ENCODE results near the gene PLK5.
A peak's percentile ranks its signal among the peaks of the same experiment; 100 is the strongest.

The PLK5 gene

DNA sequence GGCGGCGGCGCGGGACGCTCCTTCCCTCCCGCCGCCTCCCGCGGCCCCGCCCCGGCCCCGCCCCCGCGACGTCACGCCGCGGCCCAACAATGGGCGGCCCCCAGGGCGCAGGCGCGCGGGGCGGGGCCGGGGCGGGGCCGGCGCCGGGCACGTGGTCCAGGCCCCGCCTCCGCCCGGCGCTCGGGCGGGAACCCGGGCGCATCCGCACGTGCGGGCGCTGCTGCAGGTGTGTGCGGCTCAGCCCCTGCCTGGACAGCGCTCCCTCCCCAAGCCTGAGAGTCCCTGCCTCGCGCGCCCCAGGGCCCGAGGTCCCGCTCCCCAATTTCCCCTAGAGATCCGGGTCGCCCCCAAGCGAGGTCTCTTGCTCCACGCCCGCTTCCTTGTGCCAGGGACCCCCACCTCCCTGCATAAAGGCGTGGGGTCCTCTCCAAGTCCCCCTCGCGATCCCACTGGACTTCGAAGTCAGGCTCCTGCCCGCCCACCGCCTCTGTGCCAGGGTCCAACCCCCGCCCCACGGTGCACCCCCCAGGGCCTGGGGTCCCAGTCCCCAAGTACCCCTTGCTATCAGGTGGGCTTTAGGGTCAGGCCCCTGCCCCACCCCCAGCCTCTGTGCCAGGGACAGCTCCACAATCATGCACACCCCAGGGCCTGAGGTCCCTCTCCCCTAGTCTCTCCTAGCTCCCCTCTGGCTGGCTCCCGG is 44.6 kb downstream of the PLK5 start, which contains the start of gene MEX3D:
Gene MEX3D (minus strand): TSS at position 6 of the 700 bp plus-strand sequence. CDS start 267 bp downstream, outside the sequence.
- no peaks in the 10 kb centered on the region for H3K9me2 ChIP-seq (replicated peaks; ENCODE audit: control insufficient read depth, low read length)
- H3K4me1 ChIP-seq (ENCODE audit: control insufficient read depth, low read length) = peaks cover 19% of the 10 kb centered on the region
- H4K20me1 ChIP-seq (ENCODE audit: control insufficient read depth, insufficient read depth, low read depth, low read length) = no peaks in the 10 kb centered on the region
- H3K79me2 ChIP-seq (ENCODE audit: control insufficient read depth, low read length) = 0 out of 2 replicates have a peak, but pooled peaks cover 5% of the 10 kb centered on the region
- peaks cover 10% of the 10 kb centered on the region; the same call in 1 of the 2 replicates for H3K27me3 ChIP-seq (ENCODE audit: control insufficient read depth, low read length)
- no peaks in the 10 kb centered on the region for H3K36me3 ChIP-seq (ENCODE audit: control insufficient read depth, low read length)
- no peak within 1 kb of the TSS for H3K27ac ChIP-seq (ENCODE audit: low read depth, low read length)
- peak within 1 kb of the TSS; percentile 56 for H3K4me3 ChIP-seq (ENCODE audit: low read length)
- peaks cover 8% of the 10 kb centered on the region for H3F3A ChIP-seq (ENCODE audit: control insufficient read depth, insufficient read depth)
- H3K4me2 ChIP-seq (ENCODE audit: low read length) = peak within 1 kb of the TSS; percentile 64
- no peak for TF ChIP-seq EZH2phosphoT487 (IDR thresholded peaks at IDR 0.05; ENCODE audit: borderline replicate concordance, low read length)
- TF ChIP-seq, protein P1, sequence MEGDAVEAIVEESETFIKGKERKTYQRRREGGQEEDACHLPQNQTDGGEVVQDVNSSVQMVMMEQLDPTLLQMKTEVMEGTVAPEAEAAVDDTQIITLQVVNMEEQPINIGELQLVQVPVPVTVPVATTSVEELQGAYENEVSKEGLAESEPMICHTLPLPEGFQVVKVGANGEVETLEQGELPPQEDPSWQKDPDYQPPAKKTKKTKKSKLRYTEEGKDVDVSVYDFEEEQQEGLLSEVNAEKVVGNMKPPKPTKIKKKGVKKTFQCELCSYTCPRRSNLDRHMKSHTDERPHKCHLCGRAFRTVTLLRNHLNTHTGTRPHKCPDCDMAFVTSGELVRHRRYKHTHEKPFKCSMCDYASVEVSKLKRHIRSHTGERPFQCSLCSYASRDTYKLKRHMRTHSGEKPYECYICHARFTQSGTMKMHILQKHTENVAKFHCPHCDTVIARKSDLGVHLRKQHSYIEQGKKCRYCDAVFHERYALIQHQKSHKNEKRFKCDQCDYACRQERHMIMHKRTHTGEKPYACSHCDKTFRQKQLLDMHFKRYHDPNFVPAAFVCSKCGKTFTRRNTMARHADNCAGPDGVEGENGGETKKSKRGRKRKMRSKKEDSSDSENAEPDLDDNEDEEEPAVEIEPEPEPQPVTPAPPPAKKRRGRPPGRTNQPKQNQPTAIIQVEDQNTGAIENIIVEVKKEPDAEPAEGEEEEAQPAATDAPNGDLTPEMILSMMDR (IDR thresholded peaks at IDR 0.05; ENCODE audit: low read depth, low read length, poor library complexity, severe bottlenecking) = no peak
- H3K9me3 ChIP-seq (ENCODE audit: control insufficient read depth, insufficient read depth, low read length) = peaks cover 3% of the 10 kb centered on the region; the same call in 1 of the 2 replicates

DNA sequence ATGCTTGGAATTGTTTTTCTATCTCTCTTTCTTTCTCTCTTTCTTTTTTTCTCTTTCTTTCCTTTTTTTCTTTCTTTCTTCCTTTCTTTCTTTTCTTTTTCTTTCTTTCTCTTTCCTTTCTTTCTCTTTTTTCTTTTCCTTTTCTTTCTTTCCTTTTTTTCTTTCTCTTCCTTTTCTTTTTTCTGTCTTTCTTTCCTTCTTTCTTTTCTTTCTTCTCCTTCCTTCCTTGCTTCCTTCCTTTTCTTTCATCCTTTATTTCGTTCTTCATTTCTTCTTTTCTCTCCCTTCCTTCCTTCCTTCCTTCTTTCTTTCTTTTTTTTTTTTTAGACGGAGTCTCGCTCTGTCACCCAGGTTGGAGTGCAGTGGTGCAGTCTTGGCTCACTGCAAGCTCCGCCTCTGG is 46.1 kb downstream of the PLK5 start:
- Histone ChIP-seq H3K9me3 (ENCODE audit: control insufficient read depth, insufficient read depth, low read length) (peaks cover 3% of the 10 kb centered on the region; the same call in 1 of the 2 replicates), H3K4me2 (ENCODE audit: low read length) (no peak overlapping the region), H3K4me1 (ENCODE audit: control insufficient read depth, low read length) (peaks cover 19% of the 10 kb centered on the region), H3K27me3 (ENCODE audit: control insufficient read depth, low read length) (peaks cover 10% of the 10 kb centered on the region; the same call in 1 of the 2 replicates), H3K27ac (ENCODE audit: low read depth, low read length) (no peak overlapping the region), H4K20me1 (ENCODE audit: control insufficient read depth, insufficient read depth, low read depth, low read length) (no peaks in the 10 kb centered on the region), H3K79me2 (ENCODE audit: control insufficient read depth, low read length) (0 out of 2 replicates have a peak, but pooled peaks cover 5% of the 10 kb centered on the region), H3F3A (ENCODE audit: control insufficient read depth, insufficient read depth) (peaks cover 11% of the 10 kb centered on the region), H3K9me2 (replicated peaks; ENCODE audit: control insufficient read depth, low read length) (no peaks in the 10 kb centered on the region), H3K36me3 (ENCODE audit: control insufficient read depth, low read length) (no peaks in the 10 kb centered on the region; the same call in 1 of the 2 replicates), H3K4me3 (ENCODE audit: low read length) (no peak overlapping the region)
- TF ChIP-seq, protein P1 (IDR thresholded peaks at IDR 0.05; ENCODE audit: low read depth, low read length, poor library complexity, severe bottlenecking) = no peak
- TF ChIP-seq EZH2phosphoT487 (IDR thresholded peaks at IDR 0.05; ENCODE audit: borderline replicate concordance, low read length) = no peak

DNA sequence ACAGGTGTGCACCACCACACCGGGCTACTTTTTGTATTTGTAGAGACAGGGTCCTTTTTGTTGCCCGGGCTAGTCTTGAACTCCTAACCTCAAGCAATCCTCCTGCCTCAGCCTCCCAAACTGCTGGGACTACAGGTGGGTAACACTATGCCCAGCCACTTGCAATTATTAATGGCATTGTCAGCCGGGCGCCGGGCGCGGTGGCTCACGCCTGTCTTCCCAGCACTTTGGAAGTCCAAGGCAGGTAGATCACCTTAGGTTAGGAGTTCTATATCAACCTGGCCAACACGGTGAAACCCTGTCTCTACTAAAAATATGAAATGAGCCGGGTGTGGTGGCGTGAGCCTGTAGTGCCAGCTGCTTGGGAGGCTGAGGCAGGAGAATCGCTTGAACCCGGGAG is 47.0 kb downstream of the PLK5 start:
- Histone ChIP-seq H3K4me2 (ENCODE audit: low read length) (no peak overlapping the region), H3K79me2 (ENCODE audit: control insufficient read depth, low read length) (0 out of 2 replicates have a peak, but pooled peaks cover 2% of the 10 kb centered on the region), H3K27me3 (ENCODE audit: control insufficient read depth, low read length) (peaks cover 10% of the 10 kb centered on the region; the same call in 1 of the 2 replicates), H3F3A (ENCODE audit: control insufficient read depth, insufficient read depth) (peaks cover 11% of the 10 kb centered on the region), H3K9me3 (ENCODE audit: control insufficient read depth, insufficient read depth, low read length) (peaks cover 3% of the 10 kb centered on the region; the same call in 1 of the 2 replicates), H3K4me3 (ENCODE audit: low read length) (no peak overlapping the region), H4K20me1 (ENCODE audit: control insufficient read depth, insufficient read depth, low read depth, low read length) (no peaks in the 10 kb centered on the region), H3K36me3 (ENCODE audit: control insufficient read depth, low read length) (no peaks in the 10 kb centered on the region; the same call in 1 of the 2 replicates), H3K4me1 (ENCODE audit: control insufficient read depth, low read length) (peaks cover 19% of the 10 kb centered on the region), H3K27ac (ENCODE audit: low read depth, low read length) (no peak overlapping the region), H3K9me2 (replicated peaks; ENCODE audit: control insufficient read depth, low read length) (no peaks in the 10 kb centered on the region)
- no peak for TF ChIP-seq EZH2phosphoT487 (IDR thresholded peaks at IDR 0.05; ENCODE audit: borderline replicate concordance, low read length)
- TF ChIP-seq, protein P1 (IDR thresholded peaks at IDR 0.05; ENCODE audit: low read depth, low read length, poor library complexity, severe bottlenecking) = no peak

Measured in DOHH2 (cell line).